ENCODE data around the gene ROR1.
"Not testable (repeated sequence)": the region's sequence is repeated elsewhere in the genome, so short reads cannot be mapped to it uniquely, and the experiment has no call there.

The ROR1 gene

GRCh38 chr1:63770381-63770780 lies 3.4 kb upstream of the ROR1 start:
- no peak for DNase-seq

DNA sequence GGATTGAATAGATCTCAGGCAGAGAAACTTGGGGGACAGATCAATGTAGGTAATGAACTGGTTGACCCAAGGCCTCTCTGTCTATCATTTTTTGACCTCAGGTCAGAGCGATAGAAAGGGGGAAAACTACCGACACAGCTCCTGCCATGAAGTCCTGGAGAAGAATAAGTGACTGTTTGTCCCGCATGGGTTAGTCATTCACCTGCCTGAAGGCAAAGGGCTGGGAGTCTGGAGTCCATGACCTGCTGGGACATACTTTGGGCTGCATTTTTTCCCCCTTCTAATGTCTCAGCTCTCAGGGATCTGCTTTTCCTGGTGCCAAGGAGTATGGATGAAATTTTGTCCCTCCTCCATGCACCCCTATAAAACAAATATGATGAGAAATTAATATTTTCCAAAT lies 1.6 kb upstream of the ROR1 start:
- DNase-seq = no peak

- DNase-seq = no peak
Measured at GRCh38 chr1:63772876-63773275, 941 bp upstream of the ROR1 start.

- no peak for DNase-seq
Measured at GRCh38 chr1:63773496-63773814, 362 bp upstream of the ROR1 start.

DNA sequence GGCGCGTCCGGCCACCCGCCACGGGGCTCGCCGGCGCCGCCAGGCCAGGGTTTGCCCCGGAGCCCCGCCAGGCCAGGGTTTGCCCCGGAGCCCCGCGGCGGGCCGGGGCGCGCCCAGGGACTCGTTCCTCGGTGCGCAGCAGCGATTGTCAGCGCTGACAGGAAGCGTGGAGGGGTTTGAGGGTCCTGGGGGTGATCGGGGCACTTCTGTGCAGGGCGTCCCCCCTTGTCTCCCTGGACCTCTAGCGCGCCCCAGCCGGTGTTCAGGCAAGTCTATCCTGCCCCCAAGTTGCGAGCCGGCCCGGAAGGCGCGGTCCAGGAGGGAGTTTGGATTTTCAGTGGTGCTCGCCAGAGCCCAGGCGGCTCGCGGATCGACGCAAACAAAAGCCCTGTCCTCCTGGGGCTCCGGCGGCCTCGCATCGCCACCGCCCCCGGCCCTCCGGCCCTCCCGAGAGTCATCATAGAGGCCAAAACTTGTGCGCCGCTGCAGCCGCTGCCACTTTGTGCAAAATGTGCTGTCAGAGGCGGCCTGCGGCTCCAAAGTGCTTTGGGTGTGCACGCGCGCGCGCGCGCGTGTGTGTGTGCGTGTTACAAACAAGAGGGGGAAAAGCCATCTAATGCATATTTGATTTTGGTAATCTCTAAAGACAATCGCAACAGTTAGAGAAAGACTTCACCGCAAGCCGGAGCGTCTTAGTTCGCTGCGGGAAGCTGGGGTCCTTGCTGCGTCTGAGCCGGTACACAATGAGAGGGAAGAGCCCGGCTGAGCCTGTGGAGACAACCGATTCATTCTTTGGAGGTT lies 1.0 kb downstream of the ROR1 start:
- no peak for DNase-seq

GRCh38 chr1:63775418-63776127 lies 1.8 kb downstream of the ROR1 start:
- DNase-seq = no peak

GRCh38 chr1:63777286-63777685 lies 3.5 kb downstream of the ROR1 start:
- DNase-seq = no peak

- DNase-seq = no peak
Measured at GRCh38 chr1:63777965-63778880, 4.4 kb downstream of the ROR1 start.

DNA sequence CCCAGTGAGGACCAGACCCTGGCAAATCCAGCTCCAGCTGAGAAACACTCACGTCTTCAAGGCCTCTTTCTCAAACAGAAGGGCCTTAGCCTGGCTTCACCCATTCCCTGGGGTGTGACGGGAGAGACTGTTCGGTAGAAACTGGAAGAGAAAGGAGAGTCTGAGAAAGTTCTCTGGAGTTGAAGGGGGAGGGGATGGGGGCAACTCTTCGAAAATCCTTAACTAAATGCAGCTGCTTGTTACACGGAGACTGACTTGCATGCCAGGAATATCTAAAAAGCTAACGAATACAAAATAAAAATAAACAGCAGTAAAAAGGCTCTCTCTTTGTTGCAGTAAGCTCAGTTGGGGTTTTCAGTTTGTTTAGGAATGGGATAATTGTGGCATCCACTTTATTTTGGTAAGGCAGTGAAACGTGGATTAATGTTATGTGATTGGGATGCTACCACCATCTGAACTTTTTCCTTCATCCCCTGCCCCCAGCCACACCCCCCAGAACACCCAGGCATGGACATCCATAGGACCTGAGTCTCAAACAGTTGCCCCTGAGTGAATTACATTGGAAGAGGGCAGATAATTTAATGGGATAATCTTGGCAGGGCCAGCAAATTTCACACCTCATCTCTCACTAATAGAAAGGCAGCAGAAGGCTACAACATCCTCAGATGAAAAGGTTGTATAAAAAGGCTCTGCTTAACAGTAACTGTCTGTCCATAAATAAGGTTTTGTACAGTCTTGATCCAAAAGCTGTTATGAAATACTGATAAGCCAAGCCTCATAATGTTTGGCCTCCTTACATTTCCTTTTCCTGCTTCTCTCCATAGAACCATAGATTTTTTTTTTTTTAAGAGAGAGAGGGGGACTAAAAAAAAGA lies 5.8 kb downstream of the ROR1 start:
- DNase-seq = no peak

DNA sequence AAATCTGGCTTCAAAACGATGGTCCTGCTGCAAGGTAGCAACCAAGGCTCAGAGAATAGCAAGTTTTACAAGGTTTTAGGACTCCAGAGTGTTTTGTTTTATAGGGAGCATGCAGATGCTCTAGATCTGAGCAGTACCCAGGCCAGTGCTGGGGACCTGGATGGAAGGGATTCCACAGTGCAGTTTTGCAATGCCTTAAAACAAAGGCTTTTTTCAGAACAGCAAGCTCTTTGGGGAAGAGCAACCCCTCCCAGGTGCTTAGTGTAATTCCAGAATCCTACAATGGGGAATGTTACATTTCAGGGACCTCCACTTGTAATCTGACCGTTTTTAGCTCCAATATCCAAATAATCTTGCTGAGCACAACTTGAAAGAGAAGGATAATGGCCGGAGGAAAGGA lies 6.7 kb downstream of the ROR1 start:
- DNase-seq = no peak

- no peak for DNase-seq
Measured at GRCh38 chr1:63782982-63783381, 9.2 kb downstream of the ROR1 start.

GRCh38 chr1:63784083-63784482 lies 10.3 kb downstream of the ROR1 start:
- no peak for DNase-seq

DNA sequence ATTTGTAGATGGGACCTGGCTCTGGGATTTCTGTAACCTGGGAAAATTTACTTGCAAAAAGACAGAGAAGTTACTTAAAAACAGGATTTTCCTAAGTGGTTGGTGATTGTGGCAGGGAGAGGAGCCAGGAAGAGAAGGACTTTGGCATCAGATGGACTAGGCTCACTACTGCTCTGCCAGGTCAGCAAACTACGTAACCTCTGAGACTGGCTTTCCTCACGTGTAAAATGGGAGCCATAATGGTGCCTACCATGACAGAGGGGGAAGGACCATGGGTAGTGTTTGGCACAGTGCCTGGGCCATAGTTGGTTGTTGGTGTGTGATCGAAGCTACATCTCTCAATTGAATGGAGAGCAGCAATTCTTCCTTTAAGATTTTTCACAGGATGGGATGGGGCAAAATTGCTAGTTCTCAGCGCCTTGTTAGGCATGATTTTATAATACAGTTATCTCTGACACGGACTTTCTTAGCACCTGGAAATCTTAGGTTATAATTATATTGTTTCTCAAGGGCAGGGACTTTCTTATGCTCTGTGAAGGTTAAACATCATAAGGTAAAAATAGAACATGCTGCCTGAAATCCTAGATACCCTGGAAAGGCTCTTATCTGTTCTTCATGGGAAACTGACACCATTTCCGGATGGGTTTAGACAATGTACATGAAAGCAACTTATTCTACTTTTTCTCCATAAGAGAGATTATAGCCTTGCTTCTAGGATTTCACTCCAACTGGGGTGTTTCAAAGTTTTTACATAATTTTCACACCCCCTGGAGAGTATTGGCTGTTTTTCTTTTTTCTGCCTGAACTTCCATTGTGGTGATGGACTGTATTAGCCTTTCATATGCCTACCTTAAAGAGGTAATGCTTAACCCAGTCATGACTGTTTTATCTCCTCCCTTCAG lies 10.9 kb downstream of the ROR1 start:
- DNase-seq = no peak

GRCh38 chr1:63787270-63787669 lies 13.5 kb downstream of the ROR1 start:
- not testable (repeated sequence) for DNase-seq

DNA sequence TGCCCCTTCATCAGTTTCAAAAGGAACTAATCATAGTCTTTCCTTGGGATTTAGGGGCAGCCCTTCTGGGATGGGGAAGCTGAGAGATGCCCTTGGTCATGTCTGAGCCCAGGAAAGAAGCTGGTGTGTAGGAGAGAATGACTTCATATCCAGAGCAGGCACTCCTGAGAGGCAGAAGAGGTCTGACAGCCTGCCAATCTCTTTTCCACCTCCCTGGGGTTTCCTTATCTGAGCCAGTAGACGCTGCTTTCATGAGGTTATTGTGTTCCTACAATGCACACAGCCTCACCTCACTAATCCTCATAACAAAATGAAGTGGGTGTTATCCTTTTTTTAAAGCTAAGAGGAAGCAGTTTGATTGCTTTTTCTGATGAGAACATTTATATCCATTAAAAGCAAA lies 14.1 kb downstream of the ROR1 start:
- no peak for DNase-seq

DNA sequence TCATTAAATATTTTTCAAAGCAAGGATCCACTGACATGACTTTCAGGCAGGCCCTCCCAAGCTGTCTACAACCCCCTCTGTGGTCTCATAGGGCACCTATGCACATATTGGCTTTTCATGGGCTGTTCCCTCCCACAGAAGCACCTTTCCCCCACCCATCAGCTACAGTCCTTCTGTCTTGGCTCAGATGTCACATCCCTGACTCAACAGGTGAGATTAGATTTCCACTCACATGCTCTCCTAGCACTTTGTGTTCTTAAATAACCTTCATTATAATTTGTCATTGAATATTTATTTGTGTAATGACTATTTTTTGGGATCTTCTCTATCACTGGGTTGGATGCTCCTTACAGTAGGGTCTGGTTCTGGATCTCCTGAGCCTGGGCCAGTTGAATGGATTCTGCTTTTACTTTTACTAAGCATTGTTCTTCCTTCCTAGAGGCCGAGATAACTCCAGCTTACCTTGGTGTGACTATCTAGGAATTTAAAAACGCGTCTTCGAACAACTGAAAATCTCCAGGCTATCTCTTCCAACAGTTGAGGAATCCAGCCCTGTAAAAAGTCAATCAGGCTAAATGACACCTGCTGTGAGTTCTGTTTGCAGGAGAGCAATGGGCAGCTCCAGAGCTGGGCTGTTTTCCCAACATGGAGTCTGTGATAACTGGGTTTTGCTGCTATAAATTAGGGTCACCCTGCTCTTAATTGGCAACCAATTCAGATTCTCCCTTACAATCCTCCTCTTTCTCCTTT lies 16.2 kb downstream of the ROR1 start:
- DNase-seq = no peak

- no peak for DNase-seq
Measured at GRCh38 chr1:63790989-63791388, 17.2 kb downstream of the ROR1 start.

- DNase-seq = no peak
Measured at GRCh38 chr1:63792152-63792551, 18.3 kb downstream of the ROR1 start.

DNA sequence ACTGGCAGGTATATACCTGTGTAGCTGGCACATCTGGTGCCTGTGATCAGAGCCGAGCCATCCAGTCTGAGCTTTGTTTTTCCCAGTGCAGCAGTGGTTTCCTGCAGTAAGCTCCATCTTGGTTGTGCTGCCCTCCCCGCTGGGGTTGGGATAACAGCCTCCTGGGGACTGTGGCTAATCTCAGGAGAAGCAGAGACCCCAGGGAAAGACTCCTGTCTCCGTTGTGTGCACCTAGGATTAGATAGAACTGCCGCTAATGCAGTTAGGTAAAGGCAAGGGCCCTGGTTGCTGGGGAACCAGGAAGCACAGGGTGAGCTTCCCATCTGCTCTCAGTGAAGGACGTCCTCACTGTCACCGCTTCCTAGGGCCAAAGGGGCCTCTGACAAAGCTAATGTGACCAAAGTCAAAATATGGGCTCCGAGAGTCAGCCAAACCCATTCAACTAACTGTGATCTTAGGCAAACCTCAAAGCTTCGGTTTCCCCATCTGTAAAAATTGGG lies 20.0 kb downstream of the ROR1 start:
- no peak for DNase-seq

DNA sequence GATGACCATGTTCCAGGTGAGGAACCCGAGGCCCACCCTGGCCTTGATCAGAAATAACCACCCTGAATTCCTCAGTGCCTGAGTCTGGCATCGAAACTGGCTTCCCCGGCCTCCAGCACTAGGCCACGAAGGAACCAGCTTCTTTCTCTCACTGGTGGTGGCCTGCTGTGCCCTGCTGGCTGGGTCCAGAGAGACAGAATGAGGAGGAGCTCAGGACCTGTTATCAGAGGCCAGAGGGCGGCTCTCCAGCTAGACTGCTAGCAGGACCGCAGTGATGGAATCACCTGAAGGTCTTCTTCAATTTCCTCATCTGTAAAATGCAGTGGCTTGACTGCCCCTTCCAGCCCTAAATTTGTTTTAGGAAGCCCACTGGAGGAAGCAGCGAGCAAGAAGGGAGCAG lies 20.5 kb downstream of the ROR1 start:
- no peak for DNase-seq

DNA sequence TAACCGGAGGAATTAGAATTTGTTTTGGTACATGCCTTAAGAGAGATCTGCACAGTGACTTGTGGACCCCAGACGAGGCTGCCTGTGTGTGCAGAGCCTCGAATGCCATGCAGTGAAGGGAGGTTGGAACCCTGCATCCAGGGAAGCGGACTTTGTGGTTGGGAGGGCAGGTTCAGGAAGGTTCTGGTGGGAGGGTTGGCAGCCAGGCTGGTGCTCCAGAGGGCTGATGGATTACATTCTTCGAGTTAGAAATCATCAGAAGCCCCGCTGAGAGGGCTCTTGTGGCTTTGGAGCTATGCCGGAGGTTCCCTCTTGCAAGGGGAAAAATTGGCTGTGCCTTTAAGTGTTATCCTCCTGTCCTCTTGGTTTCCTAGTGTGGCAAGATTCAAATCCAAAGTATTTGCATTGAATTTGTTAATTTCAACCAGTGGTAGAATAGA lies 21.1 kb downstream of the ROR1 start:
- no peak for DNase-seq
